GM23248 (cell line): Measurements from ENCODE around the gene MEGF11. TPM values are rescaled to one million over a fixed set of nuclear protein-coding genes. Genes with fewer than 3 reads are reported as not detected.

ENCODE experiments used
- DNase-seq: peaks from one replicate; pipeline ENCODE4 v3.0.0-alpha.2; 2015
- H2AFZ ChIP-seq: fragments of 200-600 bp; sonication (generic); 2 replicates; pipeline ENCODE4 v1.6.1; 2016; ENCODE audit warnings: antibody characterized with exemption
- H3F3A ChIP-seq: fragments of 200-600 bp; sonication (generic); 2 replicates; pipeline ENCODE4 v1.6.1; 2016; ENCODE audit warnings: mild to moderate bottlenecking, antibody characterized with exemption, mixed run types; ENCODE audit not compliant: insufficient read depth
- H3K27ac ChIP-seq: fragments of 200-600 bp; sonication (generic); 2 replicates; pipeline ENCODE4 v1.5.1; 2016; ENCODE audit warnings: mild to moderate bottlenecking
- H3K27me3 ChIP-seq: fragments of 200-600 bp; sonication (generic); replicated peaks from 2 replicates; pipeline ENCODE4 v1.6.1; 2016; ENCODE audit warnings: mild to moderate bottlenecking; ENCODE audit not compliant: insufficient read depth
- H3K36me3 ChIP-seq: fragments of 200-600 bp; sonication (generic); 2 replicates; pipeline ENCODE4 v1.6.1; 2016; ENCODE audit warnings: low read depth, mild to moderate bottlenecking
- H3K4me1 ChIP-seq: fragments of 200-600 bp; sonication (generic); 2 replicates; pipeline ENCODE4 v1.6.1; 2016; ENCODE audit warnings: mild to moderate bottlenecking; ENCODE audit not compliant: insufficient read depth
- H3K4me2 ChIP-seq: fragments of 200-600 bp; sonication (generic); one replicate; pipeline ENCODE4 v1.6.1; 2016; ENCODE audit warnings: mild to moderate bottlenecking; ENCODE audit not compliant: unreplicated experiment
- H3K4me3 ChIP-seq: fragments of 200-600 bp; sonication (generic); 2 replicates; pipeline ENCODE4 v1.5.1; 2016; ENCODE audit warnings: mild to moderate bottlenecking
- H3K79me2 ChIP-seq: fragments of 200-600 bp; sonication (generic); 2 replicates; pipeline ENCODE4 v1.6.1; 2016; ENCODE audit warnings: mild to moderate bottlenecking; ENCODE audit not compliant: insufficient read depth
- H3K9ac ChIP-seq: fragments of 200-600 bp; sonication (generic); 2 replicates; pipeline ENCODE4 v1.6.1; 2016; ENCODE audit warnings: mild to moderate bottlenecking
- H3K9me2 ChIP-seq: fragments of 200-600 bp; sonication (generic); 2 replicates; pipeline ENCODE4 v1.6.1; 2016; ENCODE audit warnings: mixed run types, mild to moderate bottlenecking, moderate library complexity; ENCODE audit not compliant: insufficient read depth
- H3K9me3 ChIP-seq: fragments of 200-600 bp; sonication (generic); one replicate; pipeline ENCODE4 v1.6.1; 2017; ENCODE audit warnings: low read depth
- H4K20me1 ChIP-seq: fragments of 200-600 bp; sonication (generic); 2 replicates; pipeline ENCODE4 v1.6.0; 2016; ENCODE audit not compliant: insufficient read depth
- EZH2 ChIP-seq: fragments of 200-600 bp; sonication (generic); IDR thresholded peaks from 2 replicates; pipeline ENCODE4 v1.6.1; 2018; ENCODE audit warnings: antibody characterized with exemption, mild to moderate bottlenecking; ENCODE audit not compliant: insufficient read depth, poor library complexity, severe bottlenecking
- EZH2phosphoT487 ChIP-seq: fragments of 200-600 bp; sonication (generic); IDR thresholded peaks from 2 replicates; pipeline ENCODE4 v1.6.1; 2018; ENCODE audit warnings: antibody characterized with exemption, moderate library complexity, mild to moderate bottlenecking, low read depth; ENCODE audit not compliant: insufficient read depth
- WGBS, 2 experiments: methylation state at CpG; one replicate each; pipeline ENCODE4 v1.1.6; 2015 to 2017; ENCODE audit warnings: low lambda C conversion rate in 2 of 2, low coverage in 1 of 2; ENCODE audit errors: missing lambda C conversion rate in 2 of 2; 5-methylcytosine and 5-hydroxymethylcytosine counted together
- in situ Hi-C: fragments of 300-500 bp; cut with MboI; formaldehyde crosslinking; loops from 2 replicates; pipeline ENCODE4 v1.15.0; 2020
- polyA plus RNA-seq: library from polyadenylated mRNA; unstranded; fragments of >200 nt; fragmentation: Nextera tagmentation; extraction: Ambion mirVana; gene quantifications from 2 replicates; pipeline ENCODE4 v1.2.1, GENCODE V29; 2016
- total RNA-seq: library from RNA; depleted of rRNA; stranded (reverse); fragments of >200 nt; shearing (Covaris generic); gene quantifications from 2 replicates; pipeline ENCODE4 v1.2.3, GENCODE V29; 2014

Gene MEGF11
- total and polyA plus RNA-seq, 2 experiments from 2014 or later, result 0.14 TPM; not detected in 1

- Histone ChIP-seq H2AFZ (no peak overlapping the region), H3K4me1 (no peaks in the 10 kb centered on the region), H3F3A (no peaks in the 10 kb centered on the region), H3K27me3 (peaks cover 69% of the 10 kb centered on the region), H3K9me2 (no peaks in the 10 kb centered on the region), H3K4me3 (no peak overlapping the region), H4K20me1 (no peaks in the 10 kb centered on the region), H3K79me2 (no peaks in the 10 kb centered on the region), H3K9me3 (no peaks in the 10 kb centered on the region), H3K27ac (no peak overlapping the region), H3K9ac (no peak overlapping the region), H3K36me3 (no peaks in the 10 kb centered on the region), H3K4me2 (no peak overlapping the region)
- in situ Hi-C loops, result no loop called here
- TF ChIP-seq EZH2phosphoT487, result no peak
- no peak for DNase-seq
- WGBS, 2 experiments, result 53 to 61% methylated on average over 6 of the region's 6 CpGs
These were observed 121.7 kb downstream of the MEGF11 start for GRCh38 chr15:66131831-66132230.

DNA sequence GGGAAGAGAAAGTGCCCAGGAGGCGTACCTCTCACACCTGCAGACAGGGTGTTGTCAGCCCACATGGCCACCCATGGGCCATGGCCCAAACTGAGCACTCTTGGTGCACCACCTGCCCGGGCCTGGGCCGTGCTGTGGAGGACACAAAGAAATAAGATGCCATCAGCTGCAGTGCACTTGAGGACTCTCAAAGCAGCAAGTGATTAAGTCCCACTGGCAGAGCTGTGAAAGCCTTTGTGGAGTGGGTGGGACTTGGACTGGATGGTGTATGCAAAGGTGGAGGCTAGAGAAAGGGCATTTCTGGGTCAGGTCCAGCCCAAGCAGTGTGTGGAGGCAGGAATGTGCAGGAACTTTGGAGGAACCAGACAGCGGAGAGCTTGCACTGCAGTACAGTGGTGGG, 122.3 kb downstream of the MEGF11 start:
- Histone ChIP-seq H3K36me3 (no peaks in the 10 kb centered on the region), H2AFZ (no peak overlapping the region), H3K4me1 (no peaks in the 10 kb centered on the region), H4K20me1 (no peaks in the 10 kb centered on the region), H3K9me3 (no peaks in the 10 kb centered on the region), H3F3A (no peaks in the 10 kb centered on the region), H3K9ac (no peak overlapping the region), H3K9me2 (no peaks in the 10 kb centered on the region), H3K27me3 (peaks cover 69% of the 10 kb centered on the region), H3K4me3 (no peak overlapping the region), H3K79me2 (no peaks in the 10 kb centered on the region), H3K27ac (no peak overlapping the region), H3K4me2 (no peak overlapping the region)
- in situ Hi-C loops, result no loop called here
- 35 to 56% methylated on average over 4 of the region's 4 CpGs for WGBS, 2 experiments
- TF ChIP-seq EZH2 (no peak), EZH2phosphoT487 (no peak)
- no peak for DNase-seq

GRCh38 chr15:66130496-66131034, 123.0 kb downstream of the MEGF11 start:
- Histone ChIP-seq H3K4me1 (no peaks in the 10 kb centered on the region), H2AFZ (no peak overlapping the region), H3K27ac (no peak overlapping the region), H4K20me1 (no peaks in the 10 kb centered on the region), H3K27me3 (peaks cover 70% of the 10 kb centered on the region), H3K4me2 (no peak overlapping the region), H3F3A (no peaks in the 10 kb centered on the region), H3K9me2 (no peaks in the 10 kb centered on the region), H3K36me3 (no peaks in the 10 kb centered on the region), H3K9ac (no peak overlapping the region), H3K4me3 (no peak overlapping the region), H3K9me3 (no peaks in the 10 kb centered on the region), H3K79me2 (no peaks in the 10 kb centered on the region)
- no peak for TF ChIP-seq EZH2
- TF ChIP-seq EZH2phosphoT487, result no peak
- in situ Hi-C loops, result no loop called here
- WGBS, 2 experiments, result 57 to 67% methylated on average over 3 of the region's 3 CpGs
- DNase-seq, result no peak

DNA sequence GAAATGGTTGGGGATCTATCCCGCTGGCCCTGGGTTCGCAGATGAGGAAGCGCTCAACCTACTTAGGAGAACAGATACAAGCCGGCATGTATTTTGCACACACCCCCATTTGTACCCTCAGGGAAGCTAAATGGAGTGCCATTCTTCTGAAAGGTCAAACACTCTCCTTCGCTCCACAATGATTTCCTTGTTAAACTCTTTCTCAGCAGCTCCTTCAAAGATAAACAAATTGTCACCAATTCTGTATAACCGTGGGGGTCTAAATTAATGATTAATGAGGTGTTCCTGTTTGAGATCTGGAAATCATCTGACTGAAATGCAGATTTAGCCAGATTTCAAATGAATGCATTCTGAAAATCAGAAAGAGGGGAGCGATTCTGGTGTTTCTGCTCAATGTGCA, 124.0 kb downstream of the MEGF11 start:
- H3K4me3 ChIP-seq, result no peak overlapping the region
- H3K4me2 ChIP-seq, result no peak overlapping the region
- H3K4me1 ChIP-seq, result no peaks in the 10 kb centered on the region
- no peaks in the 10 kb centered on the region for H3K36me3 ChIP-seq
- no peaks in the 10 kb centered on the region for H4K20me1 ChIP-seq
- H3K9ac ChIP-seq, result no peak overlapping the region
- no peaks in the 10 kb centered on the region for H3F3A ChIP-seq
- TF ChIP-seq EZH2 (no peak), EZH2phosphoT487 (no peak)
- H2AFZ ChIP-seq, result no peak overlapping the region
- in situ Hi-C loops, result no loop called here
- DNase-seq, result no peak
- no peaks in the 10 kb centered on the region for H3K9me3 ChIP-seq
- no peaks in the 10 kb centered on the region for H3K9me2 ChIP-seq
- H3K27ac ChIP-seq, result no peak overlapping the region
- H3K79me2 ChIP-seq, result no peaks in the 10 kb centered on the region
- peaks cover 72% of the 10 kb centered on the region for H3K27me3 ChIP-seq
- WGBS, 2 experiments, result 41 to 48% methylated on average over 7 of the region's 7 CpGs
